Endothelial cell of hepatic sinusoid (primary cell): ENCODE measurements around the gene POMZP3.
"Not testable (repeated sequence)": the region's sequence is repeated elsewhere in the genome, so short reads cannot be mapped to it uniquely, and the experiment has no call there.

Source experiments
- in situ Hi-C: cut with HindIII; loops from 2 replicates; pipeline ENCODE4 v1.10.0; 2017; ENCODE audit warnings: low sequenced_read_pairs

POMZP3 gene

GRCh38 chr7:76588586-76588985 lies 38.5 kb downstream of the POMZP3 start:
- in situ Hi-C loops: not testable (repeated sequence)

- in situ Hi-C loops: not testable (repeated sequence)
These were observed 40.3 kb downstream of the POMZP3 start for GRCh38 chr7:76586585-76587315.

GRCh38 chr7:76583636-76584281 lies 43.3 kb downstream of the POMZP3 start:
- in situ Hi-C loops: not testable (repeated sequence)

GRCh38 chr7:76582848-76583631 lies 44.0 kb downstream of the POMZP3 start:
- in situ Hi-C loops: not testable (repeated sequence)

- in situ Hi-C loops: not testable (repeated sequence)
These were observed 51.0 kb downstream of the POMZP3 start for GRCh38 chr7:76575919-76576655.

GRCh38 chr7:76575431-76575830 lies 51.6 kb downstream of the POMZP3 start:
- in situ Hi-C loops: not testable (repeated sequence)

GRCh38 chr7:76572296-76572695 lies 54.8 kb downstream of the POMZP3 start:
- in situ Hi-C loops: not testable (repeated sequence)

GRCh38 chr7:76570324-76570775 lies 56.7 kb downstream of the POMZP3 start:
- in situ Hi-C loops: not testable (repeated sequence)

GRCh38 chr7:76568742-76569141 lies 58.3 kb downstream of the POMZP3 start:
- in situ Hi-C loops: not testable (repeated sequence)

GRCh38 chr7:76567753-76568152 lies 59.3 kb downstream of the POMZP3 start:
- in situ Hi-C loops: not testable (repeated sequence)

GRCh38 chr7:76567311-76567710 lies 59.8 kb downstream of the POMZP3 start:
- in situ Hi-C loops: not testable (repeated sequence)

GRCh38 chr7:76565001-76565400 lies 62.1 kb downstream of the POMZP3 start:
- in situ Hi-C loops: not testable (repeated sequence)

GRCh38 chr7:76561342-76561741 lies 65.7 kb downstream of the POMZP3 start:
- in situ Hi-C loops: not testable (repeated sequence)

GRCh38 chr7:76560157-76560556 lies 66.9 kb downstream of the POMZP3 start:
- in situ Hi-C loops: not testable (repeated sequence)
